Ishikawa (cell line): ENCODE measurements around the gene CMSS1.

Experiments used
- CEBPB ChIP-seq: IDR thresholded peaks from 2 replicates; pipeline ENCODE4 v1.6.1; 2012
- CREB1 ChIP-seq: IDR thresholded peaks from 2 replicates; pipeline ENCODE4 v1.6.1; 2012; ENCODE audit warnings: low read depth
- EGR1 ChIP-seq: IDR thresholded peaks from 2 replicates; pipeline ENCODE4 v1.6.1; 2012
- EP300 ChIP-seq: IDR thresholded peaks from 2 replicates; pipeline ENCODE4 v1.6.1; 2012; ENCODE audit warnings: borderline replicate concordance
- FOXM1 ChIP-seq: IDR thresholded peaks from 2 replicates; pipeline ENCODE4 v1.6.1; 2012; ENCODE audit warnings: low read depth, borderline replicate concordance
- MAX ChIP-seq: IDR thresholded peaks from 2 replicates; pipeline ENCODE4 v1.6.1; 2012
- REST ChIP-seq: IDR thresholded peaks from 2 replicates; pipeline ENCODE4 v1.6.1; 2012; ENCODE audit warnings: low read depth, mild to moderate bottlenecking
- TCF12 ChIP-seq: IDR thresholded peaks from 2 replicates; pipeline ENCODE4 v1.6.1; 2012; ENCODE audit warnings: low read depth
- TEAD4 ChIP-seq: IDR thresholded peaks from 2 replicates; pipeline ENCODE4 v1.6.1; 2012
- USF1 ChIP-seq: IDR thresholded peaks from 2 replicates; pipeline ENCODE4 v1.6.1; 2012
- YY1 ChIP-seq: IDR thresholded peaks from 2 replicates; pipeline ENCODE4 v1.6.1; 2012; ENCODE audit warnings: low read depth

- no peak for TF ChIP-seq YY1
- no peak for TF ChIP-seq TEAD4
- no peak for TF ChIP-seq TCF12
- TF ChIP-seq USF1: no peak
- no peak for TF ChIP-seq MAX
- no peak for TF ChIP-seq EP300
- TF ChIP-seq REST: no peak
- TF ChIP-seq FOXM1: no peak
- no peak for TF ChIP-seq CREB1
- no peak for TF ChIP-seq CEBPB
- TF ChIP-seq EGR1: no peak
Measured at GRCh38 chr3:100131241-100131640, 313.6 kb downstream of the CMSS1 start.
